Activated B cell treated with CpG ODN at 0.5 μM for 24 hours (primary cell): Measurements from ENCODE around the gene SEC14L5. TPM values are rescaled to one million over a fixed set of nuclear protein-coding genes. Genes with fewer than 3 reads are reported as not detected.

Experiments used
- ATAC-seq: fragments of 200-7000 bp; cut with Tn5 transposase; one replicate; pipeline ENCODE4 v1.10.0; 2021; ENCODE audit warnings: low read depth, mild to moderate bottlenecking, moderate library complexity
- CTCF ChIA-PET: fragments of 350-600 bp; sonication (Branson Sonifier 250); formaldehyde crosslinking; loops from one replicate; lab custom pipeline; 2021; ENCODE audit warnings: antibody characterized with exemption; lab: Charles Lee
- POLR2A ChIA-PET: fragments of 350-600 bp; sonication (Branson Sonifier 250); formaldehyde crosslinking; loops from one replicate; lab custom pipeline; 2021; ENCODE audit warnings: antibody characterized with exemption; lab: Charles Lee
- DNase-seq: peaks from one replicate; pipeline ENCODE4 v3.0.0; 2022
- H3K27ac Mint-ChIP-seq: one replicate; pipeline ENCODE4 v1.8.0; 2020; ENCODE audit warnings: mixed read lengths
- H3K27me3 Mint-ChIP-seq: one replicate; pipeline ENCODE4 v1.8.0; 2021; ENCODE audit warnings: mixed read lengths
- H3K36me3 Mint-ChIP-seq: one replicate; pipeline ENCODE4 v1.8.0; 2021; ENCODE audit warnings: low read depth, mixed read lengths
- H3K4me1 Mint-ChIP-seq: one replicate; pipeline ENCODE4 v1.8.0; 2021; ENCODE audit warnings: mixed read lengths
- H3K4me3 Mint-ChIP-seq: one replicate; pipeline ENCODE4 v1.8.0; 2020; ENCODE audit warnings: mild to moderate bottlenecking, mixed read lengths
- H3K9me3 Mint-ChIP-seq: one replicate; pipeline ENCODE4 v1.8.0; 2020; ENCODE audit warnings: mixed read lengths
- intact Hi-C: fragments of 100-400 bp; cut with micrococcal nuclease; formaldehyde crosslinking; loops from one replicate; pipeline ENCODE4 v1.15.1; 2024
- total RNA-seq: library from RNA; stranded (reverse); gene quantifications from 2 replicates; pipeline ENCODE4 v1.2.3, GENCODE V29; 2022
- TF ChIP-seq, protein P1 (sequence below): fragments of 200-600 bp; IDR thresholded peaks from one replicate; pipeline ENCODE4 v1.8.0; 2022; ENCODE audit warnings: antibody characterized with exemption, mild to moderate bottlenecking

SEC14L5 gene
- total RNA-seq, 1 donor from 2014 or later, result not detected

- intact Hi-C loops, result no loop called here
- TF ChIP-seq, protein P1, sequence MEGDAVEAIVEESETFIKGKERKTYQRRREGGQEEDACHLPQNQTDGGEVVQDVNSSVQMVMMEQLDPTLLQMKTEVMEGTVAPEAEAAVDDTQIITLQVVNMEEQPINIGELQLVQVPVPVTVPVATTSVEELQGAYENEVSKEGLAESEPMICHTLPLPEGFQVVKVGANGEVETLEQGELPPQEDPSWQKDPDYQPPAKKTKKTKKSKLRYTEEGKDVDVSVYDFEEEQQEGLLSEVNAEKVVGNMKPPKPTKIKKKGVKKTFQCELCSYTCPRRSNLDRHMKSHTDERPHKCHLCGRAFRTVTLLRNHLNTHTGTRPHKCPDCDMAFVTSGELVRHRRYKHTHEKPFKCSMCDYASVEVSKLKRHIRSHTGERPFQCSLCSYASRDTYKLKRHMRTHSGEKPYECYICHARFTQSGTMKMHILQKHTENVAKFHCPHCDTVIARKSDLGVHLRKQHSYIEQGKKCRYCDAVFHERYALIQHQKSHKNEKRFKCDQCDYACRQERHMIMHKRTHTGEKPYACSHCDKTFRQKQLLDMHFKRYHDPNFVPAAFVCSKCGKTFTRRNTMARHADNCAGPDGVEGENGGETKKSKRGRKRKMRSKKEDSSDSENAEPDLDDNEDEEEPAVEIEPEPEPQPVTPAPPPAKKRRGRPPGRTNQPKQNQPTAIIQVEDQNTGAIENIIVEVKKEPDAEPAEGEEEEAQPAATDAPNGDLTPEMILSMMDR, result no peak
- Mint-ChIP-seq H3K4me3 (no peak overlapping the region), H3K27me3 (no peaks in the 10 kb centered on the region), H3K27ac (no peak overlapping the region), H3K9me3 (no peaks in the 10 kb centered on the region), H3K4me1 (no peaks in the 10 kb centered on the region), H3K36me3 (peaks cover 39% of the 10 kb centered on the region)
- ChIA-PET CTCF (no interaction called here), POLR2A (no interaction called here)
- DNase-seq, result no peak
- no peak for ATAC-seq
These were observed 68.5 kb downstream of the SEC14L5 start for GRCh38 chr16:5026664-5027063.

- ATAC-seq (no peak), DNase-seq (no peak)
- intact Hi-C loops, result no loop called here
- H3K27me3 Mint-ChIP-seq, result no peaks in the 10 kb centered on the region
- TF ChIP-seq, protein P1, result no peak
- ChIA-PET POLR2A (no interaction called here), CTCF (no interaction called here)
- H3K4me1 Mint-ChIP-seq, result peaks cover 3% of the 10 kb centered on the region
- H3K27ac Mint-ChIP-seq, result no peak overlapping the region
- H3K4me3 Mint-ChIP-seq, result no peak overlapping the region
- H3K9me3 Mint-ChIP-seq, result no peaks in the 10 kb centered on the region
- peaks cover 39% of the 10 kb centered on the region for H3K36me3 Mint-ChIP-seq
These were observed 69.0 kb downstream of the SEC14L5 start for GRCh38 chr16:5027086-5027485.

GRCh38 chr16:5027575-5028235 lies 69.6 kb downstream of the SEC14L5 start:
- intact Hi-C loops, result no loop called here
- Mint-ChIP-seq H3K36me3 (peaks cover 39% of the 10 kb centered on the region), H3K4me3 (no peak overlapping the region), H3K27me3 (no peaks in the 10 kb centered on the region), H3K27ac (no peak overlapping the region), H3K4me1 (peaks cover 4% of the 10 kb centered on the region), H3K9me3 (no peaks in the 10 kb centered on the region)
- DNase-seq, result no peak
- POLR2A ChIA-PET, result no interaction called here
- CTCF ChIA-PET, result no interaction called here
- no peak for ATAC-seq
- TF ChIP-seq, protein P1, result no peak

DNA sequence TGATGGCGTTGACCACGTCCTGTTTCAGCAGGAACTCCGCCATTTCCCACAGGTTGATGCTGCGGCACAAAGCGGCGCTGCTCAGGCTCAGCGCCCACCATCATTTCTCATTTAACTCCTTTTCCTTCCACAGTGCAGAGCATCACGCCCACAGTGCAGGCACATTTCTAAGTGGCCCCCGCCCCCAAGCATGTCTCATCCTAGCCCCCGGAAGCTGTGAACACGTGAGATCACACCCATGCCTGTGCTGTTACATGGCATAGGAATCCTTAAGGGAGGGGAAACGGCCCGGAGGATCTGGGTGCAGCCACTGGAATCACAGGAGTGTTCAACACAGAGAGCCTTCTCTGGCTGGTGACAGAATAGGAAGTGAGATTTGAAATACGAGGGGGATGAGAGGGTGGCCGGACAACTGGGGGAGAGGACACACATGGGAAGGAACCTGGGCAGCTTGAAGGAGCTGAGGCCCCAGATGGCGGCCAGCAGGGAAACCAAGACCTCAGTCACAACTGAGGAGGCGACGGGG lies 70.9 kb downstream of the SEC14L5 start:
- CTCF ChIA-PET, result no interaction called here
- H3K27me3 Mint-ChIP-seq, result no peaks in the 10 kb centered on the region
- no peak overlapping the region for H3K27ac Mint-ChIP-seq
- H3K36me3 Mint-ChIP-seq, result peaks cover 39% of the 10 kb centered on the region
- no peak overlapping the region for H3K4me3 Mint-ChIP-seq
- H3K4me1 Mint-ChIP-seq, result peaks cover 11% of the 10 kb centered on the region
- H3K9me3 Mint-ChIP-seq, result no peaks in the 10 kb centered on the region
- ATAC-seq (no peak), DNase-seq (no peak)
- TF ChIP-seq, protein P1, result no peak
- POLR2A ChIA-PET, result interaction anchor here (0.5 kb wide), 1 partner anchor 11 kb away, joined by 3 read pairs; no protein-coding TSS in a partner anchor
- intact Hi-C loops, result no loop called here

GRCh38 chr16:5030251-5030870 lies 72.2 kb downstream of the SEC14L5 start:
- no peak overlapping the region for H3K4me3 Mint-ChIP-seq
- peaks cover 32% of the 10 kb centered on the region for H3K36me3 Mint-ChIP-seq

More at GRCh38 chr16:5030251-5030870, 72.2 kb downstream of the SEC14L5 start:
- intact Hi-C loops, result loop anchor here (5.0 kb wide), 2 partner anchors 53 to 523 kb away; no protein-coding TSS in a partner anchor
- TF ChIP-seq, protein P1, result no peak
- no peak for DNase-seq
- Mint-ChIP-seq H3K9me3 (no peaks in the 10 kb centered on the region), H3K27ac (no peak overlapping the region), H3K27me3 (no peaks in the 10 kb centered on the region), H3K4me1 (peaks cover 18% of the 10 kb centered on the region)
- CTCF ChIA-PET, result no interaction called here
- no peak for ATAC-seq
- POLR2A ChIA-PET, result no interaction called here
